K562 (cell line): ENCODE measurements around the gene PLXNA3. TPM values are rescaled to one million over a fixed set of nuclear protein-coding genes. Genes with fewer than 3 reads are reported as not detected.
A peak's percentile ranks its signal among the peaks of the same experiment; 100 is the strongest.

Experiments
- ATF7 ChIP-seq: fragments of 450-650 bp; IDR thresholded peaks from 2 replicates; pipeline ENCODE4 v1.7.1; 2014; ENCODE audit warnings: mild to moderate bottlenecking, moderate library complexity
- DACH1 ChIP-seq: fragments of 450-650 bp; IDR thresholded peaks from 2 replicates; pipeline ENCODE4 v1.6.1; 2018; ENCODE audit not compliant: partially characterized antibody
- DDX20 ChIP-seq: fragments of 450-650 bp; IDR thresholded peaks from 2 replicates; pipeline ENCODE4 v1.6.1; 2016; ENCODE audit warnings: missing genetic modification characterization, low read depth, mild to moderate bottlenecking, missing compliant biosample characterization, moderate library complexity
- EP400 ChIP-seq: fragments of 450-650 bp; IDR thresholded peaks from 2 replicates; pipeline ENCODE4 v1.6.1; 2017; ENCODE audit warnings: antibody characterized with exemption, mild to moderate bottlenecking, moderate library complexity
- KAT7 ChIP-seq: sonication (generic); formaldehyde crosslinking; IDR thresholded peaks from 2 replicates; pipeline ENCODE4 v1.8.0; 2022; ENCODE audit warnings: missing genetic modification reagents, mild to moderate bottlenecking, borderline replicate concordance
- MYC ChIP-seq, 2 experiments: fragments of 250-450 bp in 1 of 2; sonication (Bioruptor Pico) in 1 of 2; IDR thresholded peaks; 2 replicates each; pipeline versions ENCODE4 v1.5.1 to v1.6.1; 2012 to 2021; ENCODE audit warnings: low read depth in 2 of 2, borderline replicate concordance in 1 of 2, improper control_type of control experiment in 1 of 2, low read length in 1 of 2, mild to moderate bottlenecking in 1 of 2, moderate library complexity in 1 of 2
- NR4A1 ChIP-seq, 2 experiments: fragments of 250-450 bp in 1 of 2; fragments of 450-650 bp in 1 of 2; sonication (Bioruptor Pico) in 1 of 2; IDR thresholded peaks; 2 replicates each; pipeline versions ENCODE4 v1.4.0 to v1.6.1; 2016 to 2020; ENCODE audit warnings: mild to moderate bottlenecking in 2 of 2, missing compliant biosample characterization in 1 of 2, missing genetic modification characterization in 1 of 2, moderate library complexity in 1 of 2
- POLR2A ChIP-seq: fragments of 450-650 bp; conservative IDR thresholded peaks from 2 replicates; pipeline ENCODE4 v1.6.1; 2016
- RB1 ChIP-seq: fragments of 450-650 bp; IDR thresholded peaks from 2 replicates; pipeline ENCODE4 v1.6.1; 2017; ENCODE audit warnings: low read depth, mild to moderate bottlenecking
- SP1 ChIP-seq: sonication (generic); formaldehyde crosslinking; IDR thresholded peaks from 2 replicates; pipeline ENCODE4 v1.8.1; 2022; ENCODE audit warnings: mild to moderate bottlenecking, missing genetic modification reagents
- TBP ChIP-seq: optimal IDR thresholded peaks from 2 replicates; pipeline ENCODE3; 2011; ENCODE audit warnings: low read depth, low read length, improper control_type of control experiment
- ZNF121 ChIP-seq: sonication (generic); formaldehyde crosslinking; conservative IDR thresholded peaks from 2 replicates; pipeline ENCODE4 v1.8.0; 2022; ENCODE audit warnings: missing genetic modification reagents
- ZNF253 ChIP-seq: fragments of 250-450 bp; sonication (Bioruptor Pico); conservative IDR thresholded peaks from 2 replicates; pipeline ENCODE4 v1.6.1; 2021; ENCODE audit warnings: mild to moderate bottlenecking
- ZNF445 ChIP-seq: fragments of 250-450 bp; sonication (Bioruptor Pico); IDR thresholded peaks from 2 replicates; pipeline ENCODE4 v1.4.0; 2020; ENCODE audit warnings: low read depth, mild to moderate bottlenecking, moderate library complexity
- polyA plus RNA-seq, 8 experiments: library from polyadenylated mRNA; depleted of rRNA in 4 of 8; stranded (reverse) in 5 of 8; unstranded in 3 of 8; fragments of >200 nt; fragmentation: Nextera tagmentation in 2 of 8; fragmentation: Illumina TruSeq in 1 of 8; extraction: Ambion mirVana in 2 of 8; extraction: Trizol in 1 of 8; gene quantifications; 2 replicates each; pipeline versions ENCODE4 v1.2.1 to v1.2.3, GENCODE V29; 2011 to 2014; ENCODE audit warnings: inconsistent platforms in 1 of 8, missing spikeins in 1 of 8
- total RNA-seq, 7 experiments: library from RNA; depleted of rRNA in 6 of 7; stranded (reverse); fragments of >200 nt in 6 of 7; fragmentation: Illumina TruSeq in 2 of 7; extraction: Trizol in 2 of 7; gene quantifications; 2 replicates each; pipeline versions ENCODE4 v1.2.1 to v1.2.3, GENCODE V29; 2011 to 2021; ENCODE audit warnings: low replicate concordance in 1 of 7
- TF ChIP-seq, protein P1 (sequence below): IDR thresholded peaks from 3 replicates; pipeline ENCODE4 v1.6.1; 2011; ENCODE audit warnings: borderline replicate concordance, mild to moderate bottlenecking; ENCODE audit not compliant: insufficient read length, insufficient read depth
- TF ChIP-seq, protein P2 (sequence below): fragments of 250-450 bp; sonication (Bioruptor Pico); IDR thresholded peaks from 2 replicates; pipeline ENCODE4 v1.5.0; 2021
- TF ChIP-seq, protein P3 (sequence below), 3 experiments: fragments of 200-800 bp in 1 of 3; sonication (Bioruptor generic) in 1 of 3; sonication (generic) in 1 of 3; formaldehyde crosslinking in 1 of 3; IDR thresholded peaks; 2 replicates each; pipeline versions ENCODE4 v1.6.1 to v1.8.0; 2016 to 2022; ENCODE audit warnings: mild to moderate bottlenecking in 2 of 3, missing compliant biosample characterization in 2 of 3, missing genetic modification characterization in 2 of 3, missing genetic modification reagents in 1 of 3
- TF ChIP-seq, protein P4 (sequence below): fragments of 450-650 bp; IDR thresholded peaks from 2 replicates; pipeline ENCODE4 v1.7.1; 2018; ENCODE audit warnings: mild to moderate bottlenecking, low read depth; ENCODE audit not compliant: partially characterized antibody

The PLXNA3 gene
- total and polyA plus RNA-seq, 9 of the 15 experiments (the other 6 are each of a cell fraction or from before 2014, with no cell fraction given), result 0.32 to 47.8 (median 7.5) TPM

DNA sequence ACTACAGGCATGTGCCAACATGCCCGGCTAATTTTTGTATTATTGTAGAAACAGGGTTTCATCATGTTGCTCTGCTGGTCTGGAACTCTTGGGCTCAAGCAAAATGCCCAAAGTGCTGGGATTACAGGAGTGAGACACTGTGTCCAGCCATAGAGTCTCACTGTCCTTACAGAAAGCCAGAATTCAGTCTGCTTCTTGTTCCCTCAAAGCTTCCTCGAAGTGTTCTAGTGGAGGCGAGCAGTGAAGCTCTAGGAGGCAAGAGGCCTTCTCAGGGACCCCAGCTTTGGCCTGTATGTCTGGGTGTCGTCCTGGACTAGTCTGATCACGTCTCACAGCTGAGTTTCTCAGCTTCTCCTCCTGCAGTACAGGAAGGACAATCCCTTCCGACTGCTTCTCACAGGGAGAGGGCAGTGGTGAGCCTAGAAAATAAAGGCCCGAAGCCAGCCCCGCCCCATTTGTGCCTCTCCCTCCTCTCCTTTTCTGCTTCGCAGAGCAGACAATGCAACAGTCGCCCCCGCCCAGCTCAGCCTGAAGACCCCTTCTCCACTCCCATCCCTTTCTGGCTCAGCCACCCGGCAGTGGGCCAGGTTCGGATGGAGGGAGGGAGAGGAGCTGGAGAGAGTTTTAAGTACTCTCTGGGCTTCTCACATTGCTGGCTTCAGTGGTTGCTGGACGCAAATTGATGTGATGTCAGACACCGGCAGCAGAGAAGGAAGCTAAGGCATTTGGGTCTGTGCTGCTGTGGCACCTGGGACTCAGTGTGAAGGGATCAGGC lies 69.0 kb downstream of the PLXNA3 start (continued):
- TF ChIP-seq, protein P1, sequence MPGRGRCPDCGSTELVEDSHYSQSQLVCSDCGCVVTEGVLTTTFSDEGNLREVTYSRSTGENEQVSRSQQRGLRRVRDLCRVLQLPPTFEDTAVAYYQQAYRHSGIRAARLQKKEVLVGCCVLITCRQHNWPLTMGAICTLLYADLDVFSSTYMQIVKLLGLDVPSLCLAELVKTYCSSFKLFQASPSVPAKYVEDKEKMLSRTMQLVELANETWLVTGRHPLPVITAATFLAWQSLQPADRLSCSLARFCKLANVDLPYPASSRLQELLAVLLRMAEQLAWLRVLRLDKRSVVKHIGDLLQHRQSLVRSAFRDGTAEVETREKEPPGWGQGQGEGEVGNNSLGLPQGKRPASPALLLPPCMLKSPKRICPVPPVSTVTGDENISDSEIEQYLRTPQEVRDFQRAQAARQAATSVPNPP, result no peak
- peak; percentile 13 for TF ChIP-seq DACH1
- TF ChIP-seq DDX20, result no peak
- 0 out of 2 replicates have a peak, but pooled peaks have one; percentile 31 for TF ChIP-seq EP400
- peak; percentile 50; the same call in 1 of the 2 replicates for TF ChIP-seq MYC (IDR thresholded peaks at IDR 0.05; ENCODE audit: low read depth, low read length)
- TF ChIP-seq MYC (CRISPR knock-in tag; IDR thresholded peaks at IDR 0.05; ENCODE audit: borderline replicate concordance, low read depth), result no peak
- TF ChIP-seq NR4A1 (CRISPR knock-in tag; IDR thresholded peaks at IDR 0.05), result no peak
- TF ChIP-seq NR4A1 (tag; IDR thresholded peaks at IDR 0.05), result no peak
- TF ChIP-seq TBP, result peak; percentile 28
- TF ChIP-seq ZNF445 (CRISPR knock-in tag), result no peak
- TF ChIP-seq ATF7, result peak; percentile 51; the same call in 1 of the 2 replicates
- TF ChIP-seq, protein P2, sequence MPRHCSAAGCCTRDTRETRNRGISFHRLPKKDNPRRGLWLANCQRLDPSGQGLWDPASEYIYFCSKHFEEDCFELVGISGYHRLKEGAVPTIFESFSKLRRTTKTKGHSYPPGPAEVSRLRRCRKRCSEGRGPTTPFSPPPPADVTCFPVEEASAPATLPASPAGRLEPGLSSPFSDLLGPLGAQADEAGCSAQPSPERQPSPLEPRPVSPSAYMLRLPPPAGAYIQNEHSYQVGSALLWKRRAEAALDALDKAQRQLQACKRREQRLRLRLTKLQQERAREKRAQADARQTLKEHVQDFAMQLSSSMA, result no peak
- 0 out of 2 replicates have a peak, but pooled peaks have one; percentile 39 for TF ChIP-seq POLR2A
- TF ChIP-seq RB1, result 0 out of 2 replicates have a peak, but pooled peaks have one; percentile 53
- TF ChIP-seq, protein P3, sequence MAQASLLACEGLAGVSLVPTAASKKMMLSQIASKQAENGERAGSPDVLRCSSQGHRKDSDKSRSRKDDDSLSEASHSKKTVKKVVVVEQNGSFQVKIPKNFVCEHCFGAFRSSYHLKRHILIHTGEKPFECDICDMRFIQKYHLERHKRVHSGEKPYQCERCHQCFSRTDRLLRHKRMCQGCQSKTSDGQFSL (CRISPR knock-in tag; IDR thresholded peaks at IDR 0.05), result no peak
- TF ChIP-seq, protein P3 (tag; IDR thresholded peaks at IDR 0.05), result no peak
- no peak for TF ChIP-seq ZNF253 (CRISPR knock-in tag)
- TF ChIP-seq KAT7 (CRISPR knock-in tag), result no peak
- peak; percentile 73 for TF ChIP-seq SP1 (CRISPR knock-in tag)
- TF ChIP-seq, protein P4, sequence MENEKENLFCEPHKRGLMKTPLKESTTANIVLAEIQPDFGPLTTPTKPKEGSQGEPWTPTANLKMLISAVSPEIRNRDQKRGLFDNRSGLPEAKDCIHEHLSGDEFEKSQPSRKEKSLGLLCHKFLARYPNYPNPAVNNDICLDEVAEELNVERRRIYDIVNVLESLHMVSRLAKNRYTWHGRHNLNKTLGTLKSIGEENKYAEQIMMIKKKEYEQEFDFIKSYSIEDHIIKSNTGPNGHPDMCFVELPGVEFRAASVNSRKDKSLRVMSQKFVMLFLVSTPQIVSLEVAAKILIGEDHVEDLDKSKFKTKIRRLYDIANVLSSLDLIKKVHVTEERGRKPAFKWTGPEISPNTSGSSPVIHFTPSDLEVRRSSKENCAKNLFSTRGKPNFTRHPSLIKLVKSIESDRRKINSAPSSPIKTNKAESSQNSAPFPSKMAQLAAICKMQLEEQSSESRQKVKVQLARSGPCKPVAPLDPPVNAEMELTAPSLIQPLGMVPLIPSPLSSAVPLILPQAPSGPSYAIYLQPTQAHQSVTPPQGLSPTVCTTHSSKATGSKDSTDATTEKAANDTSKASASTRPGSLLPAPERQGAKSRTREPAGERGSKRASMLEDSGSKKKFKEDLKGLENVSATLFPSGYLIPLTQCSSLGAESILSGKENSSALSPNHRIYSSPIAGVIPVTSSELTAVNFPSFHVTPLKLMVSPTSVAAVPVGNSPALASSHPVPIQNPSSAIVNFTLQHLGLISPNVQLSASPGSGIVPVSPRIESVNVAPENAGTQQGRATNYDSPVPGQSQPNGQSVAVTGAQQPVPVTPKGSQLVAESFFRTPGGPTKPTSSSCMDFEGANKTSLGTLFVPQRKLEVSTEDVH, result no peak
- TF ChIP-seq ZNF121, result peak; percentile 1; the same call in 1 of the 2 replicates
